ENCODE results near the gene ARHGAP24. TPM values are rescaled to one million over a fixed set of nuclear protein-coding genes. Genes with fewer than 3 reads are reported as not detected.
A peak's percentile ranks its signal among the peaks of the same experiment; 100 is the strongest.
"Not testable (repeated sequence)": the region's sequence is repeated elsewhere in the genome, so short reads cannot be mapped to it uniquely, and the experiment has no call there.

The ARHGAP24 gene
- total and polyA plus RNA-seq, 4 donors: 16.1 to 40.5 (median 24.4) TPM

DNA sequence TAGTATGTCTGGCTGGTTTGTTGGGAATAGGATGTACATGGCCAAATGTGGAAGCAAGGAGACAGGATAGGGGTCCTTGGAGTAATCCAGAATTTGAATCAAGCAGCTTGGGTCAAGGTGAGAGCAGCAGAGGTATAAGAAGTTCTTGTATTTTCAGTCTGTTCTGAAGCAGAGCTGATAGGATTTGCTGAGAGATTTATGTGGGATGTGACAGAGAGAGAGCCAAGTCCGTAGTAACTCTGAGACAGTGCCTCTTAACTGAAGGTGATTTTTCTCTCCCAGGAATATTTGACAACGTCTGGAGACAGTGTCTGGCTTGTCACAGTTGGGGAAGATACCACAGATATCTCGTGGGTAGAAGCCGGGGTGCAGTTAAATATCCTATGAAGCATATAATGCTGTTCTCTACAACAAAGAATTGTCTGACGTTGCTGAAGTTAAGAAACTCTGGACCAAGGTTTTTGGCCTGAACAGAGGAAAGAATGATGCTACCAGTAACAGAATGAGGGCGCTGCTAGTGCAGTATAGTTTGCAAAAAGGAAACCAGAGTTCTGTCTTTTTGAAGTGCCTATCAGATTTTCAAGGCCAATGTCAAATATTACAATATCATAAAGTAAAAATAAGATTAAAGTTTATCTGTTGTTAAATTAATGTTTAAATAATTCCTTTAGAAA lies 184.0 kb downstream of the ARHGAP24 start:
- H3K4me3 ChIP-seq (ENCODE audit: low read depth, low read length): no peak overlapping the region
- H3K9me3 ChIP-seq (ENCODE audit: control insufficient read depth, insufficient read depth, low read length): no peaks in the 10 kb centered on the region
- H3K27ac ChIP-seq (ENCODE audit: low read depth, low read length): no peak overlapping the region
- no peak for DNase-seq (ENCODE audit: low read depth in 4 of 6, low spot score in 6 of 6)
- H3K4me1 ChIP-seq (ENCODE audit: control insufficient read depth, insufficient read depth, low read length): no peaks in the 10 kb centered on the region
- no peaks in the 10 kb centered on the region for H3K36me3 ChIP-seq (ENCODE audit: control insufficient read depth, insufficient read depth, low read length)
- H3K27me3 ChIP-seq (ENCODE audit: control insufficient read depth, insufficient read depth, low read length): no peaks in the 10 kb centered on the region
- WGBS (ENCODE audit: insufficient coverage): 86% methylated on average over 1 of the region's 6 CpGs

DNA sequence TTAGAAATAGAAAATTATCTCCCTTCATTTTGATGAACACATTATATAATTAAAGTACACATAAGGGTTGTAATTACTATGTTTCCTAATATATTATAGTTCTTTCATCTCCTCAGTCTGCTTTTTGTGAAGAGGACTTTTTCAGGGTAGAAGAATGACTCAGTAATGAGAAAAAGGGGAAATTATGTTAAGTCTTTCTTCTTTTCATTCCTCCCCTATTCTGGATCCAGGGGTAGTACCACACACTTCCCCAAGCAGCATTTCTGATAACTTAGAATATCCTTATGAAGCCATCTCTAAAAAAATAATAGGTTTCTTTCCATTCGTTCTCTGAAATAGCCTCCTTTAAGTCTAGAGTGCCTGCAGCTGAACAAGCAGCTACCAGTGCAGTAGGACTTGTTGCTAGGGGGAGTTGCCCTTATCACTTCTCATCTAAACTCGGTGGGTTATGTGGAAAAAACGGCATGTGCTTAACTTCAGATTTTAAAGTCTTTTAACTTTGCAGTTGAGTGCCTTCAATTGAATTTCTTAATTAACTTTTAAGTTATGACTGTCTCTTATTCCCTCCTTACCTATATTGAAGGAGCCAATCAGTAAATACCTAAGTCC lies 184.8 kb downstream of the ARHGAP24 start:
- DNase-seq (ENCODE audit: low read depth in 4 of 6, low spot score in 6 of 6): peak in 1 of 6 donors; percentile 63
- no CpG with 5 or more reads among the region's 3 CpGs for WGBS (ENCODE audit: insufficient coverage)

DNA sequence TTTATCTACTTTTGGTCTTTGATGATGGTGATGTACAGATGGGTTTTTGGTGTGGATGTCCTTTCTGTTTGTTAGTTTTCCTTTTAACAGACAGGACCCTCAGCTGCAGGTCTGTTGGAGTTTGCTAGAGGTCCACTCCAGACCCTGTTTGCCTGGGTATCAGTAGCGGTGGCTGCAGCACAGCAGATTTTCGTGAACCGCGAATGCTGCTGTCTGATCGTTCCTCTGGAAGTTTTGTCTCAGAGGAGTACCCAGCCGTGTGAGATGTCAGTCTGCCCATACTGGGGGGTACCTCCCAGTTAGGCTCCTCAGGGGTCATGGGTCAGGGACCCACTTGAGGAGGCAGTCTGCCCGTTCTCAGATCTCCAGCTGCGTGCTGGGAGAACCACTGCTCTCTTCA lies 191.7 kb downstream of the ARHGAP24 start:
- not testable (repeated sequence) for H3K36me3 ChIP-seq (ENCODE audit: control insufficient read depth, insufficient read depth, low read length); H3K9me3 ChIP-seq (ENCODE audit: control insufficient read depth, insufficient read depth, low read length); H3K27ac ChIP-seq (ENCODE audit: low read depth, low read length); H3K4me3 ChIP-seq (ENCODE audit: low read depth, low read length); DNase-seq (ENCODE audit: low read depth in 4 of 6, low spot score in 6 of 6); H3K27me3 ChIP-seq (ENCODE audit: control insufficient read depth, insufficient read depth, low read length); H3K4me1 ChIP-seq (ENCODE audit: control insufficient read depth, insufficient read depth, low read length)
- 97% methylated on average over 6 of the region's 8 CpGs for WGBS (ENCODE audit: insufficient coverage)

More for the DNA sequence above, 184.8 kb downstream of the ARHGAP24 start:
- no peaks in the 10 kb centered on the region for H3K27me3 ChIP-seq (ENCODE audit: control insufficient read depth, insufficient read depth, low read length)
- H3K36me3 ChIP-seq (ENCODE audit: control insufficient read depth, insufficient read depth, low read length): no peaks in the 10 kb centered on the region
- no peak overlapping the region for H3K27ac ChIP-seq (ENCODE audit: low read depth, low read length)
- no peaks in the 10 kb centered on the region for H3K9me3 ChIP-seq (ENCODE audit: control insufficient read depth, insufficient read depth, low read length)
- no peaks in the 10 kb centered on the region for H3K4me1 ChIP-seq (ENCODE audit: control insufficient read depth, insufficient read depth, low read length)
- H3K4me3 ChIP-seq (ENCODE audit: low read depth, low read length): no peak overlapping the region

DNA sequence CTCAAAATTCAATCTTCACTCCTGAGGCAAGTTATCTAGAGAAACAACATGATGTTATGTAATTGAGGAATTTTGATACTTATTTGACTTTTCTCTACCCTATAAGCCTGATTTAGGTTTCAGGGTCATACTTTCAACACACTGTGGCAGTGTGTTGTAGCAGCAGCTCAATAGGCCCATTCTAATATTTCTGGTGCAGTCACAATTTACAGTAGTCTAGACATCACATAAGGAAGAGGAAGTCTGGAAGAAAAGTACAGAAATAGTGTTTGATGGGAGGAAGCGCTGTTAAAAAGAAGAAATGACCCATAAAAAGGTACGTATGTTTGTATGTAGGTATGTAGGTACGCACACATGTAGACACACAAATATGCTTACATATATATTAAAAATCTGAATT lies 194.3 kb downstream of the ARHGAP24 start:
- H3K4me3 ChIP-seq (ENCODE audit: low read depth, low read length): no peak overlapping the region
- no peaks in the 10 kb centered on the region for H3K36me3 ChIP-seq (ENCODE audit: control insufficient read depth, insufficient read depth, low read length)
- H3K27ac ChIP-seq (ENCODE audit: low read depth, low read length): no peak overlapping the region
- H3K4me1 ChIP-seq (ENCODE audit: control insufficient read depth, insufficient read depth, low read length): no peaks in the 10 kb centered on the region
- no peaks in the 10 kb centered on the region for H3K27me3 ChIP-seq (ENCODE audit: control insufficient read depth, insufficient read depth, low read length)
- DNase-seq (ENCODE audit: low read depth in 4 of 6, low spot score in 6 of 6): no peak
- WGBS (ENCODE audit: insufficient coverage): no CpG with 5 or more reads among the region's 3 CpGs
- H3K9me3 ChIP-seq (ENCODE audit: control insufficient read depth, insufficient read depth, low read length): peaks cover 1% of the 10 kb centered on the region

DNA sequence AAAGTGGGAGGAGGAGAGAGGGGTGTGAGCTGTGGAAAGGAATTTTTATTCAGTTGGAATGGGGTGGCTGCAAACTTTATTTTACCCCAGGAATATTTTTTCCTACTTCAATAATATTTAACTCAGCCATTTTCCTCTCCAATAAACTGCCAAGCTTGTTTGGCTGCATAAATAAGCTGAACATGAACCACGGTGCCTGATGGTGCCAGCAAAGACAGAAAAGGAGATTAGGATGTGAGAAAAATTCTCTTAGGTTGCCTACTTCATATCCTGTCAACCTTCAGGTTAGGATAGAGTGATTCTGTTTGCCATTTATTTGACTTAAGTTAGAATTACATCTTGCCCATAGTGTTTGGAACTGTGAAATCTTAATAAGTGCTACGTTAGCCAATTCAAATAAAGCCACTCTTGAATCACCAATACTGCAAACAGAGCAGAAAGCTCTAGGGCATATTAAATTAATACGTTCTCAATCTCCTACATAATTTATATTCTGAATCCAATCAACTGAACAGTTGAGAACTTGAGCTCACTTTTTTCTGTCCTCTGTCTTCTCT lies 195.1 kb downstream of the ARHGAP24 start:
- Histone ChIP-seq H3K27me3 (ENCODE audit: control insufficient read depth, insufficient read depth, low read length) (no peaks in the 10 kb centered on the region), H3K27ac (ENCODE audit: low read depth, low read length) (no peak overlapping the region), H3K9me3 (ENCODE audit: control insufficient read depth, insufficient read depth, low read length) (peaks cover 1% of the 10 kb centered on the region), H3K4me1 (ENCODE audit: control insufficient read depth, insufficient read depth, low read length) (no peaks in the 10 kb centered on the region), H3K4me3 (ENCODE audit: low read depth, low read length) (no peak overlapping the region), H3K36me3 (ENCODE audit: control insufficient read depth, insufficient read depth, low read length) (no peaks in the 10 kb centered on the region)
- no peak for DNase-seq (ENCODE audit: low read depth in 4 of 6, low spot score in 6 of 6)
- no CpG with 5 or more reads among the region's 3 CpGs for WGBS (ENCODE audit: insufficient coverage)

DNA sequence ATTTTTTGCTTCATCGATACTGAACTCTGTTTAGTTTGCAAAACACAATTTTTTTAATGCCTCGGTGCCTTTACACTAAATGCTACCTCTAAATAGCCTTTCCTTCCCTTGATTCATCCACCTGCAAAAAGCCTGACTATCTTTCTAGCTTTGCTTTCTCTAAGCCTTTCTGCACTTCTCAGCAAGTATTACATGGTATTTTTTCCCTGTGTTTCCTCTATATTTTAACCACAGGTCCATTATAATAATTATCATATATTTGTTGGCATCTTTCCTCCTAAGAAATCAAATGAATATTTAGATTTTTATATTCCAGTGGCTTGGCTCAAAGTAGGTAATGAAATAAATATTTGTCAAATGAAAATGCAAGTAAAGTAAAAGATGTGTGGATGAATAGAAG lies 196.2 kb downstream of the ARHGAP24 start:
- no peak for DNase-seq (ENCODE audit: low read depth in 4 of 6, low spot score in 6 of 6)
- no peaks in the 10 kb centered on the region for H3K27me3 ChIP-seq (ENCODE audit: control insufficient read depth, insufficient read depth, low read length)
- peaks cover 1% of the 10 kb centered on the region for H3K9me3 ChIP-seq (ENCODE audit: control insufficient read depth, insufficient read depth, low read length)
- H3K27ac ChIP-seq (ENCODE audit: low read depth, low read length): no peak overlapping the region
- no peaks in the 10 kb centered on the region for H3K36me3 ChIP-seq (ENCODE audit: control insufficient read depth, insufficient read depth, low read length)
- no peaks in the 10 kb centered on the region for H3K4me1 ChIP-seq (ENCODE audit: control insufficient read depth, insufficient read depth, low read length)
- WGBS (ENCODE audit: insufficient coverage): 94% methylated on average over 2 of the region's 2 CpGs
- H3K4me3 ChIP-seq (ENCODE audit: low read depth, low read length): no peak overlapping the region

DNA sequence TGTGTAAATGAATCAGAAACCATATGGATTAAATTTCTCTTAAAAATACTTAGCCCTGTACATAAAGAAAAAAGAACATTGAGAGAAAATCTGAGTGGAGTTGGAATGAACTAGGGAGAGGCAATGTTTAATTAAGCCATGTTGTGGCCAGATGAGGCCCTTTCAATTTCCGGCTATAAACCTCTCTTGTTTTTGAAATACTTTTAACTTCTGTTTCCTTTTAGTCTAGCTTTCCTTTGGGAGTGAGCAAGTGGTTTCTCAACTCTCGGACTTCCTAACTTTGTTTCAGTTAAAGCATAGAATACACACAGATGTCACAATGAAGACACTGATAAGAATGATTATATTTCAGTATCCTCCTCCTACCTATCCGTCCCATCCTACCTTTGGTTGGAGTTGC lies 197.2 kb downstream of the ARHGAP24 start:
- Histone ChIP-seq H3K36me3 (ENCODE audit: control insufficient read depth, insufficient read depth, low read length) (no peaks in the 10 kb centered on the region), H3K27me3 (ENCODE audit: control insufficient read depth, insufficient read depth, low read length) (no peaks in the 10 kb centered on the region), H3K4me3 (ENCODE audit: low read depth, low read length) (no peak overlapping the region), H3K4me1 (ENCODE audit: control insufficient read depth, insufficient read depth, low read length) (no peaks in the 10 kb centered on the region), H3K9me3 (ENCODE audit: control insufficient read depth, insufficient read depth, low read length) (no peaks in the 10 kb centered on the region), H3K27ac (ENCODE audit: low read depth, low read length) (peak overlapping the region; percentile 43)
- no CpG with 5 or more reads among the region's 3 CpGs for WGBS (ENCODE audit: insufficient coverage)
- DNase-seq (ENCODE audit: low read depth in 4 of 6, low spot score in 6 of 6): no peak

DNA sequence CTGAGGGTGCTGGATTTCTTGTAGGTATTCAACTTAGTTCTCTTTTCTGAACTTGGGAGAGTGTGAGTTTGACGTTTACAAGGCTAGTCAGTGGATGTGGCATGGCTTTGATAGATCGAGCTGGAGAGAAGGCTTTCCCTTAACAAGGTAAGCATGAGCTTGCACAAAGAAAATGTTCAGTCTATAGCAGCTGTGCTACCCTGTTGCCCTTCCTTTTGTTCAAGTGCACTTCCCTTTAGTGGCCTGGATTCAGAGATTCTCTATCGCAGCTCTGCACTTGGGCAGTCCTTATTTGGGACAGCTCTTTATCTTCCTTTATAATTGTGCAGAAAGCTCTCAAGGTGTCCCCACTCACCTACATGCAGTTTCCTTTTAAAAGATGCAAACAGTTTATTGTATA lies 198.0 kb downstream of the ARHGAP24 start:
- H3K27ac ChIP-seq (ENCODE audit: low read depth, low read length): no peak overlapping the region
- no peaks in the 10 kb centered on the region for H3K4me1 ChIP-seq (ENCODE audit: control insufficient read depth, insufficient read depth, low read length)

DNA sequence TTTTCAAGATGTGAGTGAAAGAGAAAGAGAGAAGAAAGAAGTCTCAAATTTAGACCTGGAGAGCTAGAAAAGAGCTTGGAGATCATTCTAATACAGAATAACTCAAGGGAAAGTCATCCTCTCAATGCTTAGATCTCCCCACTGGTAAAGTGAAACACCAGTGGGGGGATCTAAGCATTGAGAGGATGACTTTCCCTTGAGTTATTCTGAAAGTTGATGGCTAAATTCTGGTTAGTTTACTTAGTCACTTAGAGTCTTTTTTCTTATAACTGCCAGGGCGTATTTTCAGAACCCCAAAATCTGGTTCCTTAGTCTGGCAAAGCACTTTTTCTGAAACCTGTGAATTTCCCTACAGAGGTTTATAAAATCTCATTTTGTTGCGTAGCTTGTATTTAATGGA lies 198.6 kb downstream of the ARHGAP24 start:
- no CpG with 5 or more reads among the region's 2 CpGs for WGBS (ENCODE audit: insufficient coverage)
- Histone ChIP-seq H3K4me1 (ENCODE audit: control insufficient read depth, insufficient read depth, low read length) (no peaks in the 10 kb centered on the region), H3K4me3 (ENCODE audit: low read depth, low read length) (no peak overlapping the region), H3K9me3 (ENCODE audit: control insufficient read depth, insufficient read depth, low read length) (no peaks in the 10 kb centered on the region), H3K36me3 (ENCODE audit: control insufficient read depth, insufficient read depth, low read length) (no peaks in the 10 kb centered on the region), H3K27ac (ENCODE audit: low read depth, low read length) (no peak overlapping the region), H3K27me3 (ENCODE audit: control insufficient read depth, insufficient read depth, low read length) (no peaks in the 10 kb centered on the region)
- no peak for DNase-seq (ENCODE audit: low read depth in 4 of 6, low spot score in 6 of 6)

More for the DNA sequence above, 198.0 kb downstream of the ARHGAP24 start:
- 75% methylated on average over 2 of the region's 3 CpGs for WGBS (ENCODE audit: insufficient coverage)
- Histone ChIP-seq H3K4me3 (ENCODE audit: low read depth, low read length) (no peak overlapping the region), H3K36me3 (ENCODE audit: control insufficient read depth, insufficient read depth, low read length) (no peaks in the 10 kb centered on the region), H3K27me3 (ENCODE audit: control insufficient read depth, insufficient read depth, low read length) (no peaks in the 10 kb centered on the region), H3K9me3 (ENCODE audit: control insufficient read depth, insufficient read depth, low read length) (no peaks in the 10 kb centered on the region)
- no peak for DNase-seq (ENCODE audit: low read depth in 4 of 6, low spot score in 6 of 6)
